ENCODE measurements around the gene UCHL1.

Gene UCHL1

GRCh38 chr4:41256740-41257256 is at the start of gene UCHL1:
UCHL1 (plus strand) TSS chr4:41256928; CDS start chr4:41256977, 49 bp downstream.
- DNase-seq (peak; percentile 18), ATAC-seq (peak; percentile 41)

- DNase-seq (no peak), ATAC-seq (peak; percentile 36)
Measured at GRCh38 chr4:41207291-41207831, 49.4 kb upstream of the UCHL1 start.

- no peak for DNase-seq
- ATAC-seq: no peak
Measured at GRCh38 chr4:41209187-41209586, 47.5 kb upstream of the UCHL1 start.

- no peak for DNase-seq
- no peak for ATAC-seq
Measured at GRCh38 chr4:41209901-41210300, 46.8 kb upstream of the UCHL1 start.

GRCh38 chr4:41211951-41212615 is 44.6 kb upstream of the UCHL1 start:
- ATAC-seq (no peak), DNase-seq (no peak)

GRCh38 chr4:41212616-41213203 is 44.0 kb upstream of the UCHL1 start:
- DNase-seq (no peak), ATAC-seq (no peak)

- no peak for ATAC-seq
Measured at GRCh38 chr4:41213625-41214135, 43.0 kb upstream of the UCHL1 start.

GRCh38 chr4:41214136-41214824 is 42.4 kb upstream of the UCHL1 start, which contains the start of gene APBB2:
APBB2 (minus strand) TSS chr4:41214542; CDS start chr4:41033254, 181,288 bp downstream.
- ATAC-seq: peak; percentile 72
- peak; percentile 71 for DNase-seq

More at GRCh38 chr4:41213625-41214135, 43.0 kb upstream of the UCHL1 start:
- DNase-seq: peak; percentile 17

- DNase-seq (no peak), ATAC-seq (no peak)
Measured at GRCh38 chr4:41214825-41215146, 41.9 kb upstream of the UCHL1 start.

- DNase-seq (no peak), ATAC-seq (no peak)
Measured at GRCh38 chr4:41215155-41215554, 41.6 kb upstream of the UCHL1 start.

GRCh38 chr4:41215969-41216293 is 40.8 kb upstream of the UCHL1 start:
- no peak for DNase-seq
- no peak for ATAC-seq

- peak; percentile 73 for DNase-seq
Measured at GRCh38 chr4:41216294-41217019, 40.3 kb upstream of the UCHL1 start.

GRCh38 chr4:41217020-41217333 is 39.8 kb upstream of the UCHL1 start:
- ATAC-seq: no peak
- no peak for DNase-seq

More at GRCh38 chr4:41216294-41217019, 40.3 kb upstream of the UCHL1 start:
- ATAC-seq: peak; percentile 52

GRCh38 chr4:41217374-41217773 is 39.4 kb upstream of the UCHL1 start:
- DNase-seq: no peak

GRCh38 chr4:41218703-41219102 is 38.0 kb upstream of the UCHL1 start:
- DNase-seq (no peak), ATAC-seq (no peak)

More at GRCh38 chr4:41217374-41217773, 39.4 kb upstream of the UCHL1 start:
- ATAC-seq: no peak

- no peak for ATAC-seq
- no peak for DNase-seq
Measured at GRCh38 chr4:41219421-41219950, 37.2 kb upstream of the UCHL1 start.

- ATAC-seq: no peak
Measured at GRCh38 chr4:41221850-41222645, 34.7 kb upstream of the UCHL1 start.

GRCh38 chr4:41227902-41228301 is 28.8 kb upstream of the UCHL1 start:
- no peak for ATAC-seq
- no peak for DNase-seq

More at GRCh38 chr4:41221850-41222645, 34.7 kb upstream of the UCHL1 start:
- no peak for DNase-seq

- no peak for ATAC-seq
- DNase-seq: no peak
Measured at GRCh38 chr4:41232406-41232805, 24.3 kb upstream of the UCHL1 start.

- no peak for DNase-seq
- ATAC-seq: no peak
Measured at GRCh38 chr4:41232856-41233255, 23.9 kb upstream of the UCHL1 start.

- no peak for DNase-seq
- no peak for ATAC-seq
Measured at GRCh38 chr4:41236032-41236431, 20.7 kb upstream of the UCHL1 start.
